Measurements from ENCODE around the gene PRMT1.

GRCh38 chr19:49696115-49696514 is 19.0 kb downstream of the PRMT1 start:
- TF ChIP-seq CTCF (IDR thresholded peaks at IDR 0.05; ENCODE audit: low read depth, low read length) (no peak), POLR2A (IDR thresholded peaks at IDR 0.05; ENCODE audit: extremely low read depth, insufficient read length) (no peak)
